ENCODE results near the gene CENPX. TPM values are rescaled to one million over a fixed set of nuclear protein-coding genes. Genes with fewer than 3 reads are reported as not detected.

The CENPX gene
- polyA plus RNA-seq, 1 donor (not counting 4 experiments of a cell fraction or from before 2014, with no cell fraction given): 48.2 TPM

- peaks cover 7% of the 10 kb centered on the region for H3K4me1 ChIP-seq (ENCODE audit: control insufficient read depth, extremely low read depth, insufficient read depth, low read length)
- no peak overlapping the region for H3K27ac ChIP-seq (ENCODE audit: control insufficient read depth, insufficient read depth, low read length)
- H3K4me2 ChIP-seq (ENCODE audit: control insufficient read depth, extremely low read depth, insufficient read depth, low read depth, low read length): no peak overlapping the region
- DNase-seq (ENCODE audit: low read depth, low spot score) (no peak), FAIRE-seq (no peak)
- TF ChIP-seq CTCF (optimal IDR thresholded peaks at IDR 0.05 in 1 of 3, IDR thresholded peaks at IDR 0.05 in 1 of 3, conservative IDR thresholded peaks at IDR 0.05 in 1 of 3; ENCODE audit: extremely low read depth in 1 of 3, insufficient read depth in 2 of 3, low read length in 3 of 3): no peak
- no peak for TF ChIP-seq EZH2 (IDR thresholded peaks at IDR 0.05; ENCODE audit: low read length)
- no peaks in the 10 kb centered on the region for H3K27me3 ChIP-seq (ENCODE audit: control insufficient read depth, extremely low read depth, insufficient read depth, low read length)
- H3K4me3 ChIP-seq (ENCODE audit: control insufficient read depth in 2 of 3, extremely low read depth in 1 of 3, insufficient read depth in 2 of 3, low read depth in 1 of 3, low read length in 3 of 3): no peak overlapping the region
- no peak overlapping the region for H3K9ac ChIP-seq (ENCODE audit: control insufficient read depth, extremely low read depth, insufficient read depth, low read length)
- peaks cover 39 to 40% of the 10 kb centered on the region in 2 experiments for H3K36me3 ChIP-seq (ENCODE audit: control insufficient read depth in 2 of 2, extremely low read depth in 1 of 2, insufficient read depth in 2 of 2, low read length in 2 of 2)
- H3K9me3 ChIP-seq (ENCODE audit: control insufficient read depth, low read depth, low read length): no peaks in the 10 kb centered on the region
- H3K79me2 ChIP-seq (ENCODE audit: control insufficient read depth, insufficient read depth, low read length): peaks cover 17% of the 10 kb centered on the region
- no peak overlapping the region for H2AFZ ChIP-seq (ENCODE audit: control insufficient read depth, low read length)
- no peaks in the 10 kb centered on the region for H3K9me1 ChIP-seq (ENCODE audit: control insufficient read depth, extremely low read depth, insufficient read depth, low read length)
- dilution Hi-C loops (cut with MboI; ENCODE audit: extremely low pct_ligation_motif_present, low sequenced_read_pairs): no loop called here
- peaks cover 9% of the 10 kb centered on the region for H4K20me1 ChIP-seq (ENCODE audit: control insufficient read depth, extremely low read depth, insufficient read depth, low read length)
Observed at GRCh38 chr17:82060001-82060380, 37.3 kb upstream of the CENPX start.

GRCh38 chr17:82059272-82060000 lies 36.8 kb upstream of the CENPX start:
- H3K27ac ChIP-seq (ENCODE audit: control insufficient read depth, insufficient read depth, low read length): no peak overlapping the region
- H3K27me3 ChIP-seq (ENCODE audit: control insufficient read depth, extremely low read depth, insufficient read depth, low read length): no peaks in the 10 kb centered on the region
- H2AFZ ChIP-seq (ENCODE audit: control insufficient read depth, low read length): no peak overlapping the region
- no peak for DNase-seq (ENCODE audit: low read depth, low spot score)
- no peak overlapping the region for H3K9ac ChIP-seq (ENCODE audit: control insufficient read depth, extremely low read depth, insufficient read depth, low read length)
- FAIRE-seq: no peak
- H3K9me3 ChIP-seq (ENCODE audit: control insufficient read depth, low read depth, low read length): no peaks in the 10 kb centered on the region
- dilution Hi-C loops (cut with MboI; ENCODE audit: extremely low pct_ligation_motif_present, low sequenced_read_pairs): no loop called here
- H3K4me1 ChIP-seq (ENCODE audit: control insufficient read depth, extremely low read depth, insufficient read depth, low read length): peaks cover 5% of the 10 kb centered on the region
- no peaks in the 10 kb centered on the region for H3K9me1 ChIP-seq (ENCODE audit: control insufficient read depth, extremely low read depth, insufficient read depth, low read length)
- peaks cover 9% of the 10 kb centered on the region for H4K20me1 ChIP-seq (ENCODE audit: control insufficient read depth, extremely low read depth, insufficient read depth, low read length)
- no peak overlapping the region for H3K4me3 ChIP-seq (ENCODE audit: control insufficient read depth in 2 of 3, extremely low read depth in 1 of 3, insufficient read depth in 2 of 3, low read depth in 1 of 3, low read length in 3 of 3)
- H3K4me2 ChIP-seq (ENCODE audit: control insufficient read depth, extremely low read depth, insufficient read depth, low read depth, low read length): no peak overlapping the region
- peaks cover 41 to 44% of the 10 kb centered on the region in 2 experiments for H3K36me3 ChIP-seq (ENCODE audit: control insufficient read depth in 2 of 2, extremely low read depth in 1 of 2, insufficient read depth in 2 of 2, low read length in 2 of 2)
- peaks cover 11% of the 10 kb centered on the region for H3K79me2 ChIP-seq (ENCODE audit: control insufficient read depth, insufficient read depth, low read length)
- TF ChIP-seq CTCF (optimal IDR thresholded peaks at IDR 0.05 in 1 of 3, IDR thresholded peaks at IDR 0.05 in 1 of 3, conservative IDR thresholded peaks at IDR 0.05 in 1 of 3; ENCODE audit: extremely low read depth in 1 of 3, insufficient read depth in 2 of 3, low read length in 3 of 3) (no peak), EZH2 (IDR thresholded peaks at IDR 0.05; ENCODE audit: low read length) (no peak)
